BE2C (cell line): ENCODE results near the gene C1QTNF1.

ENCODE experiments used
- DNase-seq: peaks from one replicate; pipeline ENCODE4 v3.0.0-alpha.2; 2020
- H3K27me3 ChIP-seq: fragments of 250-450 bp; sonication (Bioruptor Pico); 2 replicates; pipeline ENCODE4 v1.5.1; 2020; ENCODE audit warnings: mild to moderate bottlenecking
- H3K36me3 ChIP-seq: fragments of 250-450 bp; sonication (Bioruptor Pico); 2 replicates; pipeline ENCODE4 v1.5.1; 2020; ENCODE audit warnings: mild to moderate bottlenecking
- H3K4me1 ChIP-seq: fragments of 250-450 bp; sonication (Bioruptor Pico); 2 replicates; pipeline ENCODE4 v1.5.1; 2020
- H3K4me3 ChIP-seq: 2 replicates; pipeline ENCODE4 v1.5.1; 2011; ENCODE audit warnings: low read depth, low read length
- H3K9me3 ChIP-seq: fragments of 250-450 bp; sonication (Bioruptor Pico); 2 replicates; pipeline ENCODE4 v1.5.1; 2020
- TF ChIP-seq, protein P1 (sequence below): IDR thresholded peaks from 2 replicates; pipeline ENCODE4 v1.5.1; 2012; ENCODE audit warnings: mild to moderate bottlenecking, low read depth, low read length

C1QTNF1 gene

DNA sequence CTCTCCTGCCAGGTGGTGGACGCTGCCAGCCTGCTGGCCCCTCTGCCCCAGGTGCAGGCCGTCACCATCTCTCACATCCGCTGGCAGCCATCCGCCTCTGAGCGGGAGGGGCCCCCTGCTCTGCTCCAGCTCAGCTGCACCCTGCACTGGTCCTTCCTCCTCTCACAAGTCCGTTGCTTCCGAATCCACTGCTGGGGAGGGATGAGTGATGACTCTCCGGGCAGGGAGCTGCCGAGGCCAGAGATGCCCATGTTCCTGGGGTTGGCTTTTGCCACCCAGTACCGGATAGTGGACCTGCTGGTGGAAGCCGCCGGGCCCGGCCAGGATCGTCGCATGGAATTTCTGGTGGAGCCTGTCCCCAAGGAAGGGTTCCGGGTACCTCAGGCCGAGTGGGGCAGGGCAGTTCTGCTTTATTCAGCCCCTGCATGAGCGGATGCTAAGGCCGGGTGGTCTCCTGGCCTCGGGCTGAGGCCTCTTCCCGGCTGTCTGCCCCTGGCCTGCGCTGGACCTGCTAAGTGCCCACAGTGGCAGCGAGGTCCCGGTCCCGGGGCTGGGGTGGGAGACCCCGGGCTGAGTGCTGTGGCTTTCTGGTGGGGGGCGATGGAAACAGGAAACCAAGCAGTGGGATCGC lies 62.1 kb downstream of the C1QTNF1 start:
- Histone ChIP-seq H3K27me3 (peaks cover 14% of the 10 kb centered on the region), H3K4me3 (no peak overlapping the region), H3K9me3 (no peaks in the 10 kb centered on the region), H3K4me1 (peaks cover 10% of the 10 kb centered on the region), H3K36me3 (no peaks in the 10 kb centered on the region; the same call in 1 of the 2 replicates)
- TF ChIP-seq, protein P1, sequence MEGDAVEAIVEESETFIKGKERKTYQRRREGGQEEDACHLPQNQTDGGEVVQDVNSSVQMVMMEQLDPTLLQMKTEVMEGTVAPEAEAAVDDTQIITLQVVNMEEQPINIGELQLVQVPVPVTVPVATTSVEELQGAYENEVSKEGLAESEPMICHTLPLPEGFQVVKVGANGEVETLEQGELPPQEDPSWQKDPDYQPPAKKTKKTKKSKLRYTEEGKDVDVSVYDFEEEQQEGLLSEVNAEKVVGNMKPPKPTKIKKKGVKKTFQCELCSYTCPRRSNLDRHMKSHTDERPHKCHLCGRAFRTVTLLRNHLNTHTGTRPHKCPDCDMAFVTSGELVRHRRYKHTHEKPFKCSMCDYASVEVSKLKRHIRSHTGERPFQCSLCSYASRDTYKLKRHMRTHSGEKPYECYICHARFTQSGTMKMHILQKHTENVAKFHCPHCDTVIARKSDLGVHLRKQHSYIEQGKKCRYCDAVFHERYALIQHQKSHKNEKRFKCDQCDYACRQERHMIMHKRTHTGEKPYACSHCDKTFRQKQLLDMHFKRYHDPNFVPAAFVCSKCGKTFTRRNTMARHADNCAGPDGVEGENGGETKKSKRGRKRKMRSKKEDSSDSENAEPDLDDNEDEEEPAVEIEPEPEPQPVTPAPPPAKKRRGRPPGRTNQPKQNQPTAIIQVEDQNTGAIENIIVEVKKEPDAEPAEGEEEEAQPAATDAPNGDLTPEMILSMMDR, result no peak
- DNase-seq, result no peak

DNA sequence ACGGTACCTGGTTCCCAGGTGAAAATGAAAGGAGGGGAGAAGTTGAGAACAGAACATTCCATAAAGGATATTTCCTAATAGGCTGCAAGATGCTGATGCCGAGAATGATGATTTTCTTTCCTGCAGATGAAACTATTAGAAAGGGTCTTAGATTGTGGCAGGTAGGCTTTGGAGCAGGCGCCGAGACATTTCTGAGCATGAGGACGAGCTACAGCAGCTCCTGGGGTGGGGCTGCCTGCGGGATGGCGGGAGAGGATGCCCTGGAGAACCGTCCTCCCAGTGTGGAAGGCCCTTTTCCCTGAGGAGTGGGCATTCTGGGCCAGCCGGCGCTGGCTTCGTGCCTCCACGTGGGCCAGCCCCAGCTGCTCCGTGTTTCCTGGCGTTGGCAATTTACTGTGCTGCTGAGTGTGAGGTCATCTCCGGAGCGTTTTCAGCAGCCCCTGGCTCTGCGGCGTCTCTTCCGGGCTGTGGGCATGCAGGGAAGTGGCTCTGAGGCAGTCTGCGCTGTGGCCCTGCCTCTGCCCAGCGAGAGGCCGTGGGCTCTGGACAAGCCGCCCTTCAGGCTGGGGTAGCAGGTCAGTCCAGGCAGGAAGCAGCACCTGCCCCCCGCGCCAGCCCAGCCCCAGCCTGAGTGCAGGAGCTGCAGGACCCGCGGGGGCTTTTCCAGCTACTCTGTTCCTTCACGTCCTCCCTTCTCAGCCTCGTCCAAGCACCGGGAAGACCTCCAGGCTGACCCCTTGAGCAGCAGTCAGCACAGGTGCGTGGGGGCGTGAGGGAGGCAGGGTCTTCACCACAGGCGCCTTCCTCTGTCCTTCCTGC lies 62.8 kb downstream of the C1QTNF1 start:
- H3K4me3 ChIP-seq, result no peak overlapping the region
- DNase-seq, result no peak
- TF ChIP-seq, protein P1, result no peak
- H3K36me3 ChIP-seq, result no peaks in the 10 kb centered on the region; the same call in 1 of the 2 replicates
- H3K4me1 ChIP-seq, result peaks cover 10% of the 10 kb centered on the region
- no peaks in the 10 kb centered on the region for H3K9me3 ChIP-seq
- H3K27me3 ChIP-seq, result peaks cover 14% of the 10 kb centered on the region

- Histone ChIP-seq H3K4me1 (peaks cover 3% of the 10 kb centered on the region), H3K4me3 (no peak overlapping the region), H3K9me3 (no peaks in the 10 kb centered on the region), H3K36me3 (no peaks in the 10 kb centered on the region; the same call in 1 of the 2 replicates), H3K27me3 (peaks cover 14% of the 10 kb centered on the region)
- DNase-seq, result peak; percentile 82
- TF ChIP-seq, protein P1, result peak; percentile 93
Observed at GRCh38 chr17:79087428-79088143, 63.6 kb downstream of the C1QTNF1 start.

DNA sequence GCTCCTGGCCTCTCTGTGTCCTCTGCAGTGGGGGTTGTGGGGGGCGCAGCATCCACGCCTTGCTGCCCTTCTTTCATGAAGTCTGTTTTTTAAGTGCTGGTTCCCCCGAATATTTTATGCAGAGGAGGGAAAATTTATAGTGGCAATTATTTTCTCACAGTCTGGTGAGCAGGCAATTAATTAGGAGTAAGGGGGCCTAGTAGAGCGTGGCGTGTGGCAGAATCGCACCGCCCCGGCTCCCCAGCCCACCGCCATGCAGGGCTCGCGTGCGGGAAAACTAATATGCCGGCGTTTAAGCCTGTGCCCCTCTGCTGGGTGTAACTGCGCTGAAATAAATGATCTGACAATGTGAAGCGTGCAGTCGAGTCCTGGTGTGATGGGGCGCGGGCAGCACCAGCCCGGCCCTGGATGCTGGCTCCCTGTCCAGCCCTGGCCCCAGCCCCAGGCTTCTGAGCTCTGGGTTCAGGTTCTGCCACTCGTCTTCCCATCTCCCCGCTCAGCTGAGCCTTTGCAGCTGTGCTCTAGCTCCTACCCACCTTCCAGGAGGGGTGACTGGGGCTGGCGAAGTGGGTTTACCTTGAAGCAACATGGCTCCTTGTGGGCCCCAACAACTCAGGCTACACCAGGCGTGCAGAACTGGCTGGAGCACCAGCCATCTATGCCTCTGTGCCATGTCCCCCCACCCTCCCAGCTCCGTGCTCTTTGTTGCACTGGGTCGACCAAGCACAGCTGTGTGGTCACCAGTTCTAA lies 64.5 kb downstream of the C1QTNF1 start:
- no peaks in the 10 kb centered on the region for H3K9me3 ChIP-seq
- no peak for DNase-seq
- H3K4me3 ChIP-seq, result no peak overlapping the region
- H3K36me3 ChIP-seq, result no peaks in the 10 kb centered on the region; the same call in 1 of the 2 replicates
- TF ChIP-seq, protein P1, result no peak
- peaks cover 14% of the 10 kb centered on the region for H3K27me3 ChIP-seq
- no peaks in the 10 kb centered on the region; the same call in 1 of the 2 replicates for H3K4me1 ChIP-seq

GRCh38 chr17:79088997-79089328 lies 65.0 kb downstream of the C1QTNF1 start:
- no peaks in the 10 kb centered on the region for H3K9me3 ChIP-seq
- TF ChIP-seq, protein P1, result no peak
- no peak overlapping the region for H3K4me3 ChIP-seq
- no peaks in the 10 kb centered on the region; the same call in 1 of the 2 replicates for H3K4me1 ChIP-seq
- peaks cover 14% of the 10 kb centered on the region for H3K27me3 ChIP-seq
- H3K36me3 ChIP-seq, result no peaks in the 10 kb centered on the region
- DNase-seq, result no peak
